HL-60 (cell line): ENCODE results near the gene XYLB.

Experiments
- GABPA ChIP-seq: IDR thresholded peaks from 2 replicates; pipeline ENCODE4 v1.6.1; 2012; ENCODE audit warnings: low read depth
- POLR2AphosphoS5 ChIP-seq: IDR thresholded peaks from 2 replicates; pipeline ENCODE4 v1.6.1; 2012; ENCODE audit warnings: low read depth
- SPI1 ChIP-seq: IDR thresholded peaks from 2 replicates; pipeline ENCODE4 v1.6.1; 2012; ENCODE audit warnings: low read depth, mild to moderate bottlenecking, borderline replicate concordance
- TF ChIP-seq, protein P1 (sequence below): IDR thresholded peaks from one replicate; pipeline ENCODE4 v1.5.1; 2011; ENCODE audit warnings: low read length, control low read depth, inconsistent platforms; ENCODE audit not compliant: insufficient read depth
- TF ChIP-seq, protein P2 (sequence below): IDR thresholded peaks from 2 replicates; pipeline ENCODE4 v1.6.1; 2012; ENCODE audit warnings: low read depth; ENCODE audit not compliant: insufficient replicate concordance

DNA sequence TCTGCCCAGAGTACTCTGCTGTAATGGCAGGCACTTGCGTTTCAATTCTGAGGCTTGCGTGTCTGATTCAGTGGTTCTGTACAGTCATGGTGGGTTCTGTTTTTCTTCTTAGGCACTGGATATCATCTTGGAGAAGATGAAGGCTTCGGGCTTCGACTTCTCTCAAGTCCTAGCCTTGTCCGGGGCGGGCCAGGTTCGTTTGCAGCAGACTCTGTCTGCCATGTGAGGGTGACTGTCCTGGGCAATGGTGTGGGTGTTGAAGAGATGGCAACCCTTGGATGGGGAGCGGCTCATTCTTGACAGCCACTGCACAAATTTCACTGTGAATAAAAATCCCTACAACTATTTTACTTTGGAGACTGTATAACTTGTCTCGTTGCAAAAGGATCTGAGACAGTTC is 16.2 kb downstream of the XYLB start:
- TF ChIP-seq, protein P1, sequence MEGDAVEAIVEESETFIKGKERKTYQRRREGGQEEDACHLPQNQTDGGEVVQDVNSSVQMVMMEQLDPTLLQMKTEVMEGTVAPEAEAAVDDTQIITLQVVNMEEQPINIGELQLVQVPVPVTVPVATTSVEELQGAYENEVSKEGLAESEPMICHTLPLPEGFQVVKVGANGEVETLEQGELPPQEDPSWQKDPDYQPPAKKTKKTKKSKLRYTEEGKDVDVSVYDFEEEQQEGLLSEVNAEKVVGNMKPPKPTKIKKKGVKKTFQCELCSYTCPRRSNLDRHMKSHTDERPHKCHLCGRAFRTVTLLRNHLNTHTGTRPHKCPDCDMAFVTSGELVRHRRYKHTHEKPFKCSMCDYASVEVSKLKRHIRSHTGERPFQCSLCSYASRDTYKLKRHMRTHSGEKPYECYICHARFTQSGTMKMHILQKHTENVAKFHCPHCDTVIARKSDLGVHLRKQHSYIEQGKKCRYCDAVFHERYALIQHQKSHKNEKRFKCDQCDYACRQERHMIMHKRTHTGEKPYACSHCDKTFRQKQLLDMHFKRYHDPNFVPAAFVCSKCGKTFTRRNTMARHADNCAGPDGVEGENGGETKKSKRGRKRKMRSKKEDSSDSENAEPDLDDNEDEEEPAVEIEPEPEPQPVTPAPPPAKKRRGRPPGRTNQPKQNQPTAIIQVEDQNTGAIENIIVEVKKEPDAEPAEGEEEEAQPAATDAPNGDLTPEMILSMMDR: no peak
- TF ChIP-seq, protein P2, sequence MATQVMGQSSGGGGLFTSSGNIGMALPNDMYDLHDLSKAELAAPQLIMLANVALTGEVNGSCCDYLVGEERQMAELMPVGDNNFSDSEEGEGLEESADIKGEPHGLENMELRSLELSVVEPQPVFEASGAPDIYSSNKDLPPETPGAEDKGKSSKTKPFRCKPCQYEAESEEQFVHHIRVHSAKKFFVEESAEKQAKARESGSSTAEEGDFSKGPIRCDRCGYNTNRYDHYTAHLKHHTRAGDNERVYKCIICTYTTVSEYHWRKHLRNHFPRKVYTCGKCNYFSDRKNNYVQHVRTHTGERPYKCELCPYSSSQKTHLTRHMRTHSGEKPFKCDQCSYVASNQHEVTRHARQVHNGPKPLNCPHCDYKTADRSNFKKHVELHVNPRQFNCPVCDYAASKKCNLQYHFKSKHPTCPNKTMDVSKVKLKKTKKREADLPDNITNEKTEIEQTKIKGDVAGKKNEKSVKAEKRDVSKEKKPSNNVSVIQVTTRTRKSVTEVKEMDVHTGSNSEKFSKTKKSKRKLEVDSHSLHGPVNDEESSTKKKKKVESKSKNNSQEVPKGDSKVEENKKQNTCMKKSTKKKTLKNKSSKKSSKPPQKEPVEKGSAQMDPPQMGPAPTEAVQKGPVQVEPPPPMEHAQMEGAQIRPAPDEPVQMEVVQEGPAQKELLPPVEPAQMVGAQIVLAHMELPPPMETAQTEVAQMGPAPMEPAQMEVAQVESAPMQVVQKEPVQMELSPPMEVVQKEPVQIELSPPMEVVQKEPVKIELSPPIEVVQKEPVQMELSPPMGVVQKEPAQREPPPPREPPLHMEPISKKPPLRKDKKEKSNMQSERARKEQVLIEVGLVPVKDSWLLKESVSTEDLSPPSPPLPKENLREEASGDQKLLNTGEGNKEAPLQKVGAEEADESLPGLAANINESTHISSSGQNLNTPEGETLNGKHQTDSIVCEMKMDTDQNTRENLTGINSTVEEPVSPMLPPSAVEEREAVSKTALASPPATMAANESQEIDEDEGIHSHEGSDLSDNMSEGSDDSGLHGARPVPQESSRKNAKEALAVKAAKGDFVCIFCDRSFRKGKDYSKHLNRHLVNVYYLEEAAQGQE: no peak
- no peak for TF ChIP-seq GABPA
- no peak for TF ChIP-seq POLR2AphosphoS5
- TF ChIP-seq SPI1: no peak
